ENCODE data around the gene COL7A1.

DNA sequence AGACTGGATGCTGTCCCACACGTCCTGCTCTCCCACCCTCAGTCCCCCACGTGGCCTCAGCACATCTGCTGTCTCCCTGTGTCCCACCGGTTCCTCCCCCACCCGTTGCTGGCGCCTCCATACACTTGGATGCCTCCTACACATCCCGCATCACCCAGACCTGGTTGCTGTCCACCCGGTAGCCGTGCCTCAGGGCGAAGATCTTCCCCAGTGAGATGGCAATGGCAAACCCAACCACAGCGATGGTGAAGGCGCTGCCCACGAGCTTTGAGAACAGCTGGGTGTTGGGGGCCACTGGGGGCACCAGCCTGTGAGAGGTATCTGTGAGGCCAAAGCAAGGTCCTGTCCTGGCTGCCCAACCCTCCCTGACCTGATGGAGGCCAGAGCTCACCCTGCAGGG is 35.7 kb upstream of the COL7A1 start:
- TF ChIP-seq, protein P1, sequence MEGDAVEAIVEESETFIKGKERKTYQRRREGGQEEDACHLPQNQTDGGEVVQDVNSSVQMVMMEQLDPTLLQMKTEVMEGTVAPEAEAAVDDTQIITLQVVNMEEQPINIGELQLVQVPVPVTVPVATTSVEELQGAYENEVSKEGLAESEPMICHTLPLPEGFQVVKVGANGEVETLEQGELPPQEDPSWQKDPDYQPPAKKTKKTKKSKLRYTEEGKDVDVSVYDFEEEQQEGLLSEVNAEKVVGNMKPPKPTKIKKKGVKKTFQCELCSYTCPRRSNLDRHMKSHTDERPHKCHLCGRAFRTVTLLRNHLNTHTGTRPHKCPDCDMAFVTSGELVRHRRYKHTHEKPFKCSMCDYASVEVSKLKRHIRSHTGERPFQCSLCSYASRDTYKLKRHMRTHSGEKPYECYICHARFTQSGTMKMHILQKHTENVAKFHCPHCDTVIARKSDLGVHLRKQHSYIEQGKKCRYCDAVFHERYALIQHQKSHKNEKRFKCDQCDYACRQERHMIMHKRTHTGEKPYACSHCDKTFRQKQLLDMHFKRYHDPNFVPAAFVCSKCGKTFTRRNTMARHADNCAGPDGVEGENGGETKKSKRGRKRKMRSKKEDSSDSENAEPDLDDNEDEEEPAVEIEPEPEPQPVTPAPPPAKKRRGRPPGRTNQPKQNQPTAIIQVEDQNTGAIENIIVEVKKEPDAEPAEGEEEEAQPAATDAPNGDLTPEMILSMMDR (conservative IDR thresholded peaks at IDR 0.05; ENCODE audit: low read length) = no peak
- TF ChIP-seq EZH2phosphoT487 (IDR thresholded peaks at IDR 0.05; ENCODE audit: borderline replicate concordance, low read depth, low read length) = no peak
